Endothelial cell of umbilical vein (primary cell): ENCODE results near the gene ADARB1.

Experiments
- EZH2 ChIP-seq: IDR thresholded peaks from 2 replicates; pipeline ENCODE4 v1.6.1; 2012; ENCODE audit warnings: borderline replicate concordance, low read depth, mild to moderate bottlenecking, moderate library complexity, low read length, inconsistent platforms; ENCODE audit not compliant: severe bottlenecking
- FOS ChIP-seq: IDR thresholded peaks from 2 replicates; pipeline ENCODE4 v1.6.1; 2011; ENCODE audit warnings: mild to moderate bottlenecking, low read length, moderate library complexity, borderline replicate concordance; ENCODE audit not compliant: insufficient read depth
- POLR2A ChIP-seq: IDR thresholded peaks from 2 replicates; pipeline ENCODE4 v1.6.1; 2012; ENCODE audit warnings: low read depth, mild to moderate bottlenecking, control low read depth, low read length

GRCh38 chr21:45135868-45136267 lies 61.5 kb downstream of the ADARB1 start:
- no peak for TF ChIP-seq FOS
- no peak for TF ChIP-seq EZH2
- no peak for TF ChIP-seq POLR2A
